Stimulated activated naive CD8-positive, alpha-beta T cell treated with anti-CD3 and anti-CD28 coated beads, Interleukin-15, Interleukin-2, amounts not matched to agents 100 U/mL and 50 U/mL, for 24 hours (primary cell): ENCODE data around the gene TRIB2.

Experiments used
- ATAC-seq: fragments of 150-1000 bp; cut with Tn5 transposase; one replicate; pipeline ENCODE4 v1.10.0; 2021
- DNase-seq: peaks from one replicate; pipeline ENCODE4 v3.0.0; 2021

Gene TRIB2

DNA sequence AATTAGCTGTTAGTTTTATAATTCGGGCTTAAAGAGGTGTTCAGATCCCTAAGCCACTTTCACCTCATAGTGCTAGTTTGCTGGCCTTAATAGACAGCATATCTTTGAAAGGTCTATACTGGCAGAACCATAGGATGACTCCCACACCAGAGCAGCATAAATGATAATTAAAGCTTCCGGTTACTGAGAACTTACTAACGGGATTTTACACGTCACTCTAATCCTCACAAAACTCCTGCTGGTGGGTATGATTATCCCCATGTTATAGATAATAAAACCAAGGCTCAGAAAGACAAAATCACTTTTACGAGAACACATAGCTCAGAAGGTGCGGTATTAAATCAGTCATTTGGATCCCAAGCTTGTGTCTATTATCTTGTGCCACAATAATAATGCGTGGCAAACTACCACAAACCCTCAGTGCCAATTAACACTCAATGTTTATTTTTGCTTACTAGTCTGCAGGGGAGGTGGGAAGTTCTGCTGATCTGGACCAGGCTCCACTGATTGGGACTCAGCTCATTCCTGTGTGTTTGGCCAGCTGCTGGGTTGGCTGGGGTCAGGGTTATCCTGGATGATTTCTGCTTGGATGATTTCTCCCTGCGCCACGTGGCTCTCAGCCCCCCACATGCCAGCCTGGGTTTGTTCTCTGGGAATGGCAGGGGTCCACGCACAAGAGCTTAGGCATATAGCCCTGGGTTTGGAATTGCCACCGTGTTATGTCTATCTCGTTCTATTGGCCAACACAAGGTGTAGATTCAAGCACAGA, 62.3 kb downstream of the TRIB2 start:
- ATAC-seq, result no peak
- DNase-seq, result no peak

DNA sequence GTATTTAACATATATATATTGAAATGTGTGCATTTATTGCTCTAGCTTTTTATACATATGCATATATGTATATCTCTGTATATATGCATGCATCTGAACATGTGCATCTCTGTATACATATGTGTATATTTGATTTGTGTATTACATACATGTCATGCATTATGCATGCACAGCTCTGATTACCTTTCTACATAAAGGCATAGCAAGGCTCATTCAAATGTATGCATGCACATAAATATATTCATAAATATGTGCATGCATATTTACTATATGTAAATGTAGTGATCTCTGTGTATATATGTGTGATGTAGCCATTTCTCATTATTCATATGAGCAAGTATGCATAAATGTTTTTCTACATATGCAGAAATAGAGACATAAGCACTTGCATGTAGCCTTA, 64.6 kb downstream of the TRIB2 start:
- ATAC-seq (no peak), DNase-seq (no peak)

DNA sequence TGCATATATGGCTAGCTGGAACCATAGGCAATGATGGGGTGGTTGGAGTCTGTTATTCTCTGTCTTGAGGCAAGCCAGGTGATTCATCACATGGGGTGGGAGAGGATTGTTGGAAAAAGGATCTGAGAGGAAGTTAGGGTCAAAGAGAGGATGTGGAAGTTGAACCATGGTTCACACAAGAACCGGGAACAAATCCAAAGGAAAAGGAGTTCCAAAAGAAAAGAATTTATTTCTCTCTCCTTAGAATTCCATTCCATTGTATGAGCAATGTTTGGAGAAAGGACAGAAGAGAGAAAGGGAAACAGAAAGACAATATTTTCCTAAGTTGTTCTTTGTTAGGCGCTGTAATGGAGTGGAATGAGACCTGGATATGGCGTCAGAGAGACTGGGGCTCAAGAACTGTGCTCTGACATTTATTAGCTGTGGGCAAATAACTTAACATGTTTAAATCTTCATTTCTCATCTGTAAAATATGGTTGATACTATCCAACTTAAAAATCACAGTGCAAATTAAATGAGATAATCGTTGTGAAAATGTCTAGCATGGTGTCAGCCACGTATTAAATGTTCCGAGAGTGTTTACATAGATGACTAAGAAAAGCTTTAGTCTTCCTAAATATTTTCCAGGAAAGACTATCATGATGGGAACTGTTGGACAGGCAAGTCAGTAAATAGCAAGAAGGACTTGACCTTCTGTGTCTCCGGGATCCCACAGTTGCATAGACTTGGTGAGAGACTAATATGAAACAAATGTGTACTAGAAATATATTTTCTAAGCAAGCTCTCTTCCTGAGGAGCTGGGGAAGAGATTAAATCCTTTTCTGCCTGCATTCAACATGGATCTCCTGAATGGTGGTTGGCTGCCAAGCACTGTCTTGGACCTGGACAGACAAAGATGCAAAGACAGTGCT, 71.4 kb downstream of the TRIB2 start:
- DNase-seq (no peak), ATAC-seq (no peak)

DNA sequence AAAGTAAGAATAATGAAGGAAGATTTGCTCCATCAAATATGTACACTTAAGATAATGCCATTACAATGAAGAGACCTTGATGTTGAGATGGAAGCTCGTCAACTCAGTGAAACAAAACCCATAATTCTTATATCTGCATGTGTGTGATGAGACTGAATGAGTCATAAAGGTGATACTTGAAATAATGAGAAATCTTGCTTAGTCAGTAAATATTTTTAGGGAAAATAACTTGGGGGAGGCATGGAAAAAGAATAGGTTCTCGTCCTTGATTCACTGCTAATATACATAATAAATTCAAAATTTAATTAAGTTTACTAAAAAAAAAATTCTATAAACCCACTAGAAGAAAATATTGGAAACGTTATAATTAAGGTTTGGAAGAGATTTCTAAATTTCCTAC, 75.2 kb downstream of the TRIB2 start:
- ATAC-seq, result no peak

More for the DNA sequence above, 75.2 kb downstream of the TRIB2 start:
- DNase-seq, result no peak
